Adrenal gland (tissue), 5 donors: ENCODE data around the gene LDAH.

Source experiments
- CTCF ChIP-seq, 6 experiments: fragments of 450-650 bp in 4 of 6; fragments of 200-600 bp in 2 of 6; sonication (generic) in 1 of 6; IDR thresholded peaks; 1 replicate in 5 of 6; 2 replicates in 1 of 6; pipeline versions ENCODE4 v1.5.1 to v1.8.0; 2016 to 2021; ENCODE audit warnings: antibody characterized with exemption in 6 of 6, mild to moderate bottlenecking in 2 of 6, moderate library complexity in 1 of 6
- POLR2A ChIP-seq, 2 donors: fragments of 450-650 bp; IDR thresholded peaks; one replicate each; pipeline ENCODE4 v1.6.1; 2017; ENCODE audit warnings: antibody characterized with exemption in 2 of 2, mild to moderate bottlenecking in 2 of 2, moderate library complexity in 1 of 2
- donor health status: DM: no; HTN: no; CAD: no.

- TF ChIP-seq POLR2A (IDR thresholded peaks at IDR 0.05) (no peak), CTCF (IDR thresholded peaks at IDR 0.05) (no peak)
Measured at GRCh38 chr2:20643826-20644225, 179.1 kb downstream of the LDAH start.
